ENCODE measurements around the gene TMEM130.
A peak's percentile ranks its signal among the peaks of the same experiment; 100 is the strongest.

TMEM130 gene

GRCh38 chr7:98841179-98841997 is 28.4 kb downstream of the TMEM130 start:
- peak; percentile 60 for DNase-seq (ENCODE audit: low read depth)

GRCh38 chr7:98840722-98841121 is 29.1 kb downstream of the TMEM130 start:
- DNase-seq (ENCODE audit: low read depth), result no peak

- DNase-seq (ENCODE audit: low read depth), result no peak
Observed at GRCh38 chr7:98840096-98840495, 29.7 kb downstream of the TMEM130 start.

GRCh38 chr7:98837630-98837972 is 32.2 kb downstream of the TMEM130 start:
- DNase-seq (ENCODE audit: low read depth), result no peak

GRCh38 chr7:98836811-98837629 is 32.8 kb downstream of the TMEM130 start:
- no peak for DNase-seq (ENCODE audit: low read depth)

- DNase-seq (ENCODE audit: low read depth), result no peak
Observed at GRCh38 chr7:98834949-98835348, 34.9 kb downstream of the TMEM130 start.

- DNase-seq (ENCODE audit: low read depth), result no peak
Observed at GRCh38 chr7:98833022-98833421, 36.8 kb downstream of the TMEM130 start.

- peak; percentile 14 for DNase-seq (ENCODE audit: low read depth)
Observed at GRCh38 chr7:98831641-98832221, 38.1 kb downstream of the TMEM130 start.

- no peak for DNase-seq (ENCODE audit: low read depth)
Observed at GRCh38 chr7:98830972-98831548, 38.8 kb downstream of the TMEM130 start.

- DNase-seq (ENCODE audit: low read depth), result no peak
Observed at GRCh38 chr7:98828368-98828767, 41.4 kb downstream of the TMEM130 start.

GRCh38 chr7:98827258-98827657 is 42.6 kb downstream of the TMEM130 start:
- no peak for DNase-seq (ENCODE audit: low read depth)

GRCh38 chr7:98826811-98827231 is 43.0 kb downstream of the TMEM130 start:
- DNase-seq (ENCODE audit: low read depth), result no peak

- DNase-seq (ENCODE audit: low read depth), result no peak
Observed at GRCh38 chr7:98826387-98826786, 43.4 kb downstream of the TMEM130 start.

GRCh38 chr7:98823226-98823625 is 46.6 kb downstream of the TMEM130 start:
- DNase-seq (ENCODE audit: low read depth), result no peak

- DNase-seq (ENCODE audit: low read depth), result no peak
Observed at GRCh38 chr7:98821348-98821747, 48.5 kb downstream of the TMEM130 start.

GRCh38 chr7:98816967-98817710 is 52.7 kb downstream of the TMEM130 start:
- DNase-seq (ENCODE audit: low read depth), result no peak

GRCh38 chr7:98816241-98816640 is 53.6 kb downstream of the TMEM130 start:
- no peak for DNase-seq (ENCODE audit: low read depth)

GRCh38 chr7:98815313-98815712 is 54.5 kb downstream of the TMEM130 start:
- DNase-seq (ENCODE audit: low read depth), result no peak

- DNase-seq (ENCODE audit: low read depth), result no peak
Observed at GRCh38 chr7:98811299-98811698, 58.5 kb downstream of the TMEM130 start.

GRCh38 chr7:98810153-98810802 is 59.5 kb downstream of the TMEM130 start:
- DNase-seq (ENCODE audit: low read depth), result no peak

- DNase-seq (ENCODE audit: low read depth), result no peak
Observed at GRCh38 chr7:98808751-98809460, 60.9 kb downstream of the TMEM130 start.

Data from stimulated activated CD8-positive, alpha-beta memory T cell treated with anti-CD3 and anti-CD28 coated beads, Interleukin-4, amount 100 ng/mL, for 24 hours (primary cell).